Transverse colon (tissue), 4 donors: ENCODE results near the gene ANLN. TPM values are rescaled to one million over a fixed set of nuclear protein-coding genes. Genes with fewer than 3 reads are reported as not detected.

ENCODE experiments used
- DNase-seq: peaks from one replicate; pipeline ENCODE4 v3.0.0-alpha.2; 2019
- H3K27ac ChIP-seq, 4 donors: fragments of 200-600 bp; sonication (generic); 2 replicates each; pipeline ENCODE4 v1.5.1; 2016 to 2018; ENCODE audit warnings: inconsistent platforms in 4 of 4
- H3K27me3 ChIP-seq: fragments of 200-600 bp; sonication (generic); 2 replicates; pipeline ENCODE4 v1.5.1; 2017; ENCODE audit warnings: inconsistent platforms
- H3K36me3 ChIP-seq, 4 donors: fragments of 200-600 bp; sonication (generic); 2 replicates each; pipeline ENCODE4 v1.5.1; 2017 to 2019; ENCODE audit warnings: inconsistent platforms in 4 of 4
- H3K4me1 ChIP-seq, 4 donors: fragments of 200-600 bp; sonication (generic); 2 replicates each; pipeline ENCODE4 v1.5.1; 2017 to 2020; ENCODE audit warnings: inconsistent platforms in 4 of 4
- H3K4me3 ChIP-seq, 4 donors: fragments of 200-600 bp; sonication (generic); 1 replicate in 1 of 4; 2 replicates in 3 of 4; pipeline versions ENCODE4 v1.5.1 to v1.6.1; 2017 to 2019; ENCODE audit warnings: inconsistent platforms in 4 of 4
- H3K9me3 ChIP-seq, 2 donors: fragments of 200-600 bp; sonication (generic); 2 replicates each; pipeline ENCODE4 v1.5.1; 2017 to 2019; ENCODE audit warnings: inconsistent platforms in 2 of 2
- EP300 ChIP-seq: sonication (generic); formaldehyde crosslinking; IDR thresholded peaks from one replicate; pipeline ENCODE4 v1.6.1; 2017; ENCODE audit warnings: antibody characterized with exemption, low read depth
- POLR2A ChIP-seq: fragments of 450-650 bp; IDR thresholded peaks from one replicate; pipeline ENCODE4 v1.6.1; 2016; ENCODE audit warnings: antibody characterized with exemption, mild to moderate bottlenecking, moderate library complexity
- POLR2AphosphoS5 ChIP-seq, 3 donors: sonication (generic); formaldehyde crosslinking; IDR thresholded peaks; one replicate each; pipeline ENCODE4 v1.6.1; 2016; ENCODE audit warnings: antibody characterized with exemption in 3 of 3
- WGBS, 2 donors: methylation state at CpG; one replicate each; pipeline ENCODE4 v1.1.5; 2018; ENCODE audit warnings: low coverage in 1 of 2; 5-methylcytosine and 5-hydroxymethylcytosine counted together
- in situ Hi-C, 4 donors: fragments of 200-750 bp; cut with MboI; loops; one replicate each; pipeline versions ENCODE4 v1.15.0 to v1.15.1; 2017; ENCODE audit warnings: low sequenced_read_pairs in 3 of 4, low pct_ligation_motif_present in 1 of 4, low pct_unique_long_range_greater_than_20kb in 1 of 4
- intact Hi-C: fragments of 100-400 bp; cut with DNase I; formaldehyde crosslinking; loops from one replicate; pipeline ENCODE4 v1.15.1; 2023; ENCODE audit warnings: low total_unique reads
- total RNA-seq, 4 donors: library from RNA; depleted of rRNA; stranded (reverse); fragments of >200 nt; gene quantifications; one replicate each; pipeline ENCODE4 v1.1.0, GENCODE V29; 2016
- TF ChIP-seq, protein P1 (sequence below), 5 experiments: fragments of 200-600 bp in 3 of 5; fragments of 450-650 bp in 2 of 5; sonication (generic) in 3 of 5; IDR thresholded peaks; 1 replicate in 2 of 5; 2 replicates in 3 of 5; pipeline ENCODE4 v1.5.1; 2016 to 2017; ENCODE audit warnings: antibody characterized with exemption in 5 of 5, inconsistent platforms in 3 of 5, mild to moderate bottlenecking in 2 of 5, moderate library complexity in 1 of 5

ANLN gene
- total RNA-seq, 4 donors from 2014 or later: 0.37 to 97.1 (median 5.7) TPM

GRCh38 chr7:36358589-36358988 is 31.1 kb upstream of the ANLN start:
- in situ Hi-C loops: no loop called here
- Histone ChIP-seq H3K27me3 (no peaks in the 10 kb centered on the region), H3K27ac (no peak overlapping the region), H3K4me3 (no peak overlapping the region), H3K4me1 (no peaks in the 10 kb centered on the region), H3K36me3 (no peaks in the 10 kb centered on the region), H3K9me3 (no peaks in the 10 kb centered on the region)
- no peak for DNase-seq
- no peak for TF ChIP-seq POLR2AphosphoS5 (IDR thresholded peaks at IDR 0.05)
- TF ChIP-seq, protein P1, sequence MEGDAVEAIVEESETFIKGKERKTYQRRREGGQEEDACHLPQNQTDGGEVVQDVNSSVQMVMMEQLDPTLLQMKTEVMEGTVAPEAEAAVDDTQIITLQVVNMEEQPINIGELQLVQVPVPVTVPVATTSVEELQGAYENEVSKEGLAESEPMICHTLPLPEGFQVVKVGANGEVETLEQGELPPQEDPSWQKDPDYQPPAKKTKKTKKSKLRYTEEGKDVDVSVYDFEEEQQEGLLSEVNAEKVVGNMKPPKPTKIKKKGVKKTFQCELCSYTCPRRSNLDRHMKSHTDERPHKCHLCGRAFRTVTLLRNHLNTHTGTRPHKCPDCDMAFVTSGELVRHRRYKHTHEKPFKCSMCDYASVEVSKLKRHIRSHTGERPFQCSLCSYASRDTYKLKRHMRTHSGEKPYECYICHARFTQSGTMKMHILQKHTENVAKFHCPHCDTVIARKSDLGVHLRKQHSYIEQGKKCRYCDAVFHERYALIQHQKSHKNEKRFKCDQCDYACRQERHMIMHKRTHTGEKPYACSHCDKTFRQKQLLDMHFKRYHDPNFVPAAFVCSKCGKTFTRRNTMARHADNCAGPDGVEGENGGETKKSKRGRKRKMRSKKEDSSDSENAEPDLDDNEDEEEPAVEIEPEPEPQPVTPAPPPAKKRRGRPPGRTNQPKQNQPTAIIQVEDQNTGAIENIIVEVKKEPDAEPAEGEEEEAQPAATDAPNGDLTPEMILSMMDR (IDR thresholded peaks at IDR 0.05): no peak
- no peak for TF ChIP-seq POLR2A
- no peak for TF ChIP-seq EP300
- WGBS, 2 donors: 92 to 100% methylated on average over 1 of the region's 1 CpG
- intact Hi-C loops: no loop called here

DNA sequence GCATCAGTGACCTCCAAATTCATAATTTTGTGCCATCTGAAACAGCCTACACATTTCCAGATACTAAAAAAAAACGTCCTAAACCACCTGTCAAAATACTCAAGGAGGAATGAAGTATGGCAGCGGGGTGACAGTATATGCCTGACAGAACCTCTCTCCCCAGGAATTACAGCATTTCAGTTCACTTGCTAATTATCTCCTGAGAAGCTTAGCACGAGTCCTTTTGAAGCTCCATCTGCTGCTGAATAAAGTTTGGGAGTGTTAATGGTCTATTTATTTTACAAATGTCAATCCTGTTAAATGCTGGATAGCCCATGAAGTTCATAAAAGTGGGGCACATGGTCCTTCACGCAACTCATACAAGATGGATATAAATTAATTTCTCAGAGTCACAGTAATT is 29.4 kb upstream of the ANLN start:
- TF ChIP-seq EP300: no peak
- TF ChIP-seq POLR2A: no peak
- TF ChIP-seq, protein P1 (IDR thresholded peaks at IDR 0.05): no peak
- TF ChIP-seq POLR2AphosphoS5 (IDR thresholded peaks at IDR 0.05): no peak
- no peak overlapping the region for H3K27ac ChIP-seq
- H3K4me1 ChIP-seq: no peaks in the 10 kb centered on the region
- in situ Hi-C loops: no loop called here
- H3K9me3 ChIP-seq: no peaks in the 10 kb centered on the region
- intact Hi-C loops: no loop called here
- H3K4me3 ChIP-seq: no peak overlapping the region
- DNase-seq: no peak
- WGBS, 2 donors: 60 to 64% methylated on average over 2 to 4 of the region's 4 CpGs
- no peaks in the 10 kb centered on the region for H3K27me3 ChIP-seq
- no peaks in the 10 kb centered on the region for H3K36me3 ChIP-seq

DNA sequence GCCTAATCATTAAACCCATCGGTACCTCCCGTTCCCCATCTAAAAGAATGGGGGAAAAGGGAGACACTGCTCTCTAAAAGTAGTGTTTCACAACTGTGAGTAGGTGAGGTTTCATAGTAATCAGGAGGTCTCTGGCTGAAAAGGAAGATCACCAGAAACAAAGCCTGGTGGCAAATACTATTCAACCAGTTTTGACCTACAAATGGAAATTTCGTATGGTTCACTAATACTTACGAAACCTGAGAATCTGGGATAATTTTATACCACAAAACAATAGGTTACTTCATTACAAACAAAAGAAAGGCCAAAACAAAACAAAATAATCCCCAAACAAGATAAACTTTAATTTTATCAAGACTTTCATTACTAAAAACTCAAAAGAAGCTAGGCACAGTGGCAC is 28.4 kb upstream of the ANLN start:
- H3K9me3 ChIP-seq: no peaks in the 10 kb centered on the region
- H3K27ac ChIP-seq: no peak overlapping the region
- no peaks in the 10 kb centered on the region for H3K36me3 ChIP-seq
- in situ Hi-C loops (no loop called here), intact Hi-C loops (no loop called here)
- TF ChIP-seq EP300 (no peak), POLR2A (no peak), POLR2AphosphoS5 (IDR thresholded peaks at IDR 0.05) (no peak)
- TF ChIP-seq, protein P1 (IDR thresholded peaks at IDR 0.05): no peak
- no peak for DNase-seq
- H3K27me3 ChIP-seq: no peaks in the 10 kb centered on the region
- H3K4me3 ChIP-seq: no peak overlapping the region
- 91 to 100% methylated on average over 4 of the region's 4 CpGs for WGBS, 2 donors
- H3K4me1 ChIP-seq: no peaks in the 10 kb centered on the region

DNA sequence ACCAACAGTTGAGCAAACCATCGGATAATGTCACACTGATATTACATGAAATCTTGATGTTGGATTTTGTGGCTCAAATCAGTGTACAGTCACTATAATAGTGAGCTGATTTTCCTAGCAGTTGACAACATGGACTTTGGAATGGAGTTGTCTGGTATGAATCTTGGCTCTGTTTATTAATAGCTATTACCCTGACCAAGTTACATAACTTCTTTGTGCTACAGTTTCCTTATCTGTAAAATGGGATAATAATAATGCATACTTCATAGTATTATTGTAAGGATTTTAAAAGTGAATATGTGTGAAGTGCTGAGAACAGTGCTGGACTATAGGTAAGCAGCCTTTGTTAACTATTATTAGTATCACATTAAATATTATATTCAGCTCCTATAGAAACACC is 26.1 kb upstream of the ANLN start:
- no peak for DNase-seq
- no peak overlapping the region for H3K27ac ChIP-seq
- H3K4me1 ChIP-seq: peaks cover 0 to 7% (median 3%) of the 10 kb centered on the region in 4 donors
- TF ChIP-seq POLR2AphosphoS5 (IDR thresholded peaks at IDR 0.05) (no peak), EP300 (no peak)
- TF ChIP-seq, protein P1 (IDR thresholded peaks at IDR 0.05): no peak
- in situ Hi-C loops (no loop called here), intact Hi-C loops (no loop called here)
- 89 to 95% methylated on average over 1 of the region's 1 CpG for WGBS, 2 donors
- H3K27me3 ChIP-seq: no peaks in the 10 kb centered on the region
- no peaks in the 10 kb centered on the region for H3K9me3 ChIP-seq
- H3K36me3 ChIP-seq: no peaks in the 10 kb centered on the region
- no peak overlapping the region for H3K4me3 ChIP-seq
